H9 (cell line): ENCODE results near the gene MAGI1. TPM values are rescaled to one million over a fixed set of nuclear protein-coding genes. Genes with fewer than 3 reads are reported as not detected.

ENCODE experiments used
- DNase-seq: peaks from one replicate; pipeline ENCODE4 v3.0.0-alpha.2; 2017
- H2AFZ ChIP-seq: one replicate; pipeline ENCODE4 v1.6.1; 2013; ENCODE audit warnings: mild to moderate bottlenecking, low read length, control low read depth, moderate library complexity
- H2AK5ac ChIP-seq: 2 replicates; pipeline ENCODE4 v1.6.1; 2013; ENCODE audit warnings: low read length, control low read depth, mixed read lengths; ENCODE audit not compliant: insufficient read length
- H2BK120ac ChIP-seq: one replicate; pipeline ENCODE4 v1.6.1; 2013; ENCODE audit warnings: low read depth, mild to moderate bottlenecking, low read length, control low read depth, inconsistent platforms; ENCODE audit not compliant: poor library complexity, severe bottlenecking
- H2BK12ac ChIP-seq: 2 replicates; pipeline ENCODE4 v1.6.1; 2013; ENCODE audit warnings: low read length, control low read depth, mixed read lengths, low read depth; ENCODE audit not compliant: insufficient read length
- H2BK15ac ChIP-seq: 2 replicates; pipeline ENCODE4 v1.6.1; 2013; ENCODE audit warnings: low read depth, low read length, control low read depth
- H2BK20ac ChIP-seq: one replicate; pipeline ENCODE4 v1.6.1; 2013; ENCODE audit warnings: low read depth, mild to moderate bottlenecking, low read length, control low read depth, inconsistent platforms; ENCODE audit not compliant: poor library complexity, severe bottlenecking
- H2BK5ac ChIP-seq: 2 replicates; pipeline ENCODE4 v1.6.1; 2013; ENCODE audit warnings: low read length, control low read depth, mixed read lengths; ENCODE audit not compliant: insufficient read length
- H3K14ac ChIP-seq: 2 replicates; pipeline ENCODE4 v1.6.1; 2013; ENCODE audit warnings: low read length, control low read depth; ENCODE audit not compliant: insufficient read depth
- H3K18ac ChIP-seq: 2 replicates; pipeline ENCODE4 v1.6.1; 2013; ENCODE audit warnings: low read depth, mild to moderate bottlenecking, mixed read lengths, low read length, control low read depth; ENCODE audit not compliant: insufficient read length
- H3K23ac ChIP-seq: 2 replicates; pipeline ENCODE4 v1.6.1; 2013; ENCODE audit warnings: low read length, control low read depth, mixed read lengths, low read depth; ENCODE audit not compliant: insufficient read length
- H3K23me2 ChIP-seq: 2 replicates; pipeline ENCODE4 v1.6.1; 2013; ENCODE audit warnings: low read depth, mild to moderate bottlenecking, mixed read lengths, low read length, control low read depth; ENCODE audit not compliant: insufficient read length, poor library complexity, severe bottlenecking
- H3K27ac ChIP-seq: 2 replicates; pipeline ENCODE4 v1.5.1; 2013; ENCODE audit warnings: low read length, control low read depth, mixed read lengths, low read depth; ENCODE audit not compliant: insufficient read length
- H3K27me3 ChIP-seq: 2 replicates; pipeline ENCODE4 v1.6.1; 2013; ENCODE audit warnings: low read length, control low read depth, inconsistent platforms; ENCODE audit not compliant: insufficient read depth
- H3K4ac ChIP-seq: 2 replicates; pipeline ENCODE4 v1.6.1; 2013; ENCODE audit warnings: low read depth, mild to moderate bottlenecking, control low read depth, inconsistent platforms, low read length, moderate library complexity
- H3K4me1 ChIP-seq: 2 replicates; pipeline ENCODE4 v1.6.1; 2013; ENCODE audit warnings: low read length, control low read depth, inconsistent platforms; ENCODE audit not compliant: insufficient read depth
- H3K4me2 ChIP-seq: 2 replicates; pipeline ENCODE4 v1.6.1; 2013; ENCODE audit warnings: low read length, control low read depth, mixed read lengths; ENCODE audit not compliant: insufficient read length, insufficient read depth
- H3K56ac ChIP-seq: 2 replicates; pipeline ENCODE4 v1.6.1; 2013; ENCODE audit warnings: low read depth, mild to moderate bottlenecking, mixed read lengths, low read length, control low read depth; ENCODE audit not compliant: insufficient read length
- H3K79me1 ChIP-seq: 2 replicates; pipeline ENCODE4 v1.6.1; 2013; ENCODE audit warnings: low read depth, mild to moderate bottlenecking, moderate library complexity, low read length, control low read depth, inconsistent platforms; ENCODE audit not compliant: insufficient read depth, poor library complexity, severe bottlenecking
- H3K79me2 ChIP-seq: 2 replicates; pipeline ENCODE4 v1.6.1; 2013; ENCODE audit warnings: low read length, control low read depth, inconsistent platforms; ENCODE audit not compliant: insufficient read depth
- H3K9ac ChIP-seq: 2 replicates; pipeline ENCODE4 v1.6.1; 2013; ENCODE audit warnings: low read length, control low read depth, mixed read lengths; ENCODE audit not compliant: insufficient read length; ENCODE audit errors: extremely low read depth
- H3K9me3 ChIP-seq: one replicate; pipeline ENCODE4 v1.6.1; 2013; ENCODE audit warnings: low read depth, low read length, inconsistent platforms; ENCODE audit not compliant: control insufficient read depth
- H3T11ph ChIP-seq: one replicate; pipeline ENCODE4 v1.6.1; 2013; ENCODE audit warnings: mild to moderate bottlenecking, low read length, control low read depth, inconsistent platforms
- H4K20me1 ChIP-seq: one replicate; pipeline ENCODE4 v1.6.1; 2013; ENCODE audit not compliant: control insufficient read depth, insufficient read length, insufficient read depth
- H4K5ac ChIP-seq: 2 replicates; pipeline ENCODE4 v1.6.1; 2013; ENCODE audit warnings: low read depth, mild to moderate bottlenecking, mixed read lengths, low read length, control low read depth; ENCODE audit not compliant: insufficient read length
- H4K8ac ChIP-seq: replicated peaks from 2 replicates; pipeline ENCODE4 v1.6.1; 2013; ENCODE audit warnings: low read length, control low read depth, mixed read lengths, low read depth; ENCODE audit not compliant: insufficient read length
- H4K91ac ChIP-seq: 2 replicates; pipeline ENCODE4 v1.6.1; 2013; ENCODE audit warnings: low read depth, mild to moderate bottlenecking, moderate library complexity, mixed read lengths, low read length, control low read depth; ENCODE audit not compliant: insufficient read length
- H3K27ac Mint-ChIP-seq, 3 experiments: 2 replicates in 2 of 3; 3 replicates in 1 of 3; pipeline ENCODE4 v1.8.0; 2020 to 2021; ENCODE audit warnings: mixed read lengths in 3 of 3, mild to moderate bottlenecking in 1 of 3, moderate library complexity in 1 of 3
- H3K27me3 Mint-ChIP-seq: 2 replicates; pipeline ENCODE4 v1.8.0; 2021; ENCODE audit warnings: low read depth, mild to moderate bottlenecking, moderate library complexity, mixed read lengths
- H3K36me3 Mint-ChIP-seq, 3 experiments: 2 replicates in 2 of 3; 3 replicates in 1 of 3; pipeline ENCODE4 v1.8.0; 2020 to 2021; ENCODE audit warnings: low read depth in 3 of 3, mixed read lengths in 3 of 3; ENCODE audit not compliant: insufficient read depth in 1 of 3
- H3K4me1 Mint-ChIP-seq, 2 experiments: 2 replicates each; pipeline ENCODE4 v1.8.0; 2020; ENCODE audit warnings: mixed read lengths in 2 of 2
- H3K4me3 Mint-ChIP-seq, 2 experiments: 2 replicates in 1 of 2; 3 replicates in 1 of 2; pipeline ENCODE4 v1.8.0; 2020 to 2021; ENCODE audit warnings: mild to moderate bottlenecking in 2 of 2, mixed read lengths in 2 of 2, moderate library complexity in 1 of 2
- H3K9me3 Mint-ChIP-seq, 2 experiments: 2 replicates in 1 of 2; 3 replicates in 1 of 2; pipeline ENCODE4 v1.8.0; 2020; ENCODE audit warnings: mild to moderate bottlenecking in 2 of 2, mixed read lengths in 2 of 2, moderate library complexity in 1 of 2
- CTCF ChIP-seq: fragments of 200-600 bp; sonication (generic); conservative IDR thresholded peaks from 3 replicates; pipeline ENCODE4 v1.8.0; 2021; ENCODE audit warnings: antibody characterized with exemption, mild to moderate bottlenecking
- WGBS: extraction: QIAGEN DNeasy Blood & Tissue Kit; methylation state at CpG from one replicate; pipeline ENCODE4 v1.1.7; 2013; ENCODE audit warnings: missing lambda C conversion rate, low lambda C conversion rate, mixed read lengths; ENCODE audit not compliant: insufficient read length; ENCODE audit errors: extremely low coverage; 5-methylcytosine and 5-hydroxymethylcytosine counted together
- total RNA-seq: library from RNA; stranded (reverse); gene quantifications from 2 replicates; pipeline ENCODE4 v1.2.1, GENCODE V29; 2021

MAGI1 gene
- total RNA-seq, 1 experiment from 2014 or later, result 65.7 TPM

DNA sequence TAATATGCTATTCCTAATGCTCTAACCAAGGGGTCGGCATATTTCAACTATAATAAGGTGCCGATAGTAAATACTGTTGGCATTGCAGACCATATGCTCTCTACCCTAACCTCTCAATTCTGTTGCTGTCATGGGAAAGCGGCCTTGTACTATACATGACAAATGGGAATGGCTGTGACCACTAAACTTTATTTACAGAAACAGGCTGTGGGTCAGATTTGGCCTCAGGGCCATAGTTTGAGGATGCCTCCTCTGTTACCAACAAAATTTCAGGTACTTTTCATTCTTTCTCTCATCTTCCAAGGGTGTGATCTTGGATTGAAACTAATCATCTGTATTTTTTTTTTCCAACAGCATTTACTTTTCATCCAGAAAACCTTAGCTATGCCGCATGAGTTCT, 242.0 kb downstream of the MAGI1 start:
- Histone ChIP-seq H3K9me3 (no peaks in the 10 kb centered on the region), H2BK12ac (no peak overlapping the region), H3K14ac (no peak overlapping the region), H3K56ac (no peak overlapping the region), H3K4ac (no peak overlapping the region), H3K4me2 (no peak overlapping the region), H3K4me1 (0 out of 2 replicates have a peak, but pooled peaks cover 4% of the 10 kb centered on the region), H3K23me2 (no peaks in the 10 kb centered on the region), H3T11ph (no peak overlapping the region), H3K79me1 (no peaks in the 10 kb centered on the region), H2BK120ac (no peak overlapping the region), H3K18ac (no peak overlapping the region), H3K27me3 (no peaks in the 10 kb centered on the region), H2BK5ac (no peak overlapping the region), H3K79me2 (no peaks in the 10 kb centered on the region; the same call in 1 of the 2 replicates), H4K5ac (no peak overlapping the region), H2BK20ac (no peak overlapping the region), H2AK5ac (no peak overlapping the region), H4K8ac (no peak overlapping the region), H3K27ac (no peak overlapping the region), H2AFZ (no peak overlapping the region), H2BK15ac (no peak overlapping the region), H3K9ac (no peak overlapping the region), H4K91ac (no peak overlapping the region), H3K23ac (no peak overlapping the region), H4K20me1 (no peaks in the 10 kb centered on the region)
- Mint-ChIP-seq H3K4me1 (peaks cover 34 to 43% of the 10 kb centered on the region in 2 experiments), H3K27me3 (no peaks in the 10 kb centered on the region), H3K27ac (no peak overlapping the region; a peak in 1 of 7 replicates), H3K9me3 (no peaks in the 10 kb centered on the region), H3K4me3 (no peak overlapping the region), H3K36me3 (no peaks in the 10 kb centered on the region)
- DNase-seq, result no peak
- WGBS, result no CpG with 5 or more reads among the region's 4 CpGs
- TF ChIP-seq CTCF, result no peak
